K562 (cell line): Measurements from ENCODE around the gene MPRIP. TPM values are rescaled to one million over a fixed set of nuclear protein-coding genes. Genes with fewer than 3 reads are reported as not detected.

Source experiments
- E2F3 ChIP-seq: fragments of 250-450 bp; sonication (Bioruptor Pico); IDR thresholded peaks from 2 replicates; pipeline ENCODE4 v1.4.0; 2020; ENCODE audit warnings: mild to moderate bottlenecking
- E2F5 ChIP-seq: sonication (generic); formaldehyde crosslinking; IDR thresholded peaks from 2 replicates; pipeline ENCODE4 v1.8.0; 2022; ENCODE audit warnings: mild to moderate bottlenecking, missing genetic modification reagents
- EP300 ChIP-seq: IDR thresholded peaks from 2 replicates; pipeline ENCODE4 v1.6.1; 2012; ENCODE audit warnings: low read length, improper control_type of control experiment
- HCFC1 ChIP-seq: IDR thresholded peaks from 2 replicates; pipeline ENCODE4 v1.6.1; 2012; ENCODE audit warnings: low read depth, low read length, improper control_type of control experiment
- HIVEP1 ChIP-seq: fragments of 250-450 bp; sonication (Bioruptor Pico); IDR thresholded peaks from 2 replicates; pipeline ENCODE4 v1.4.0; 2020; ENCODE audit warnings: mild to moderate bottlenecking
- IRF1 ChIP-seq: sonication (generic); formaldehyde crosslinking; IDR thresholded peaks from 2 replicates; pipeline ENCODE4 v1.8.0; 2022; ENCODE audit warnings: missing genetic modification reagents, mild to moderate bottlenecking, borderline replicate concordance
- MEIS2 ChIP-seq: fragments of 450-650 bp; IDR thresholded peaks from 2 replicates; pipeline ENCODE4 v1.6.1; 2014; ENCODE audit warnings: mild to moderate bottlenecking; ENCODE audit not compliant: partially characterized antibody
- MTF1 ChIP-seq: fragments of 250-450 bp; sonication (Bioruptor Pico); IDR thresholded peaks from 2 replicates; pipeline ENCODE4 v1.9.0; 2021; ENCODE audit warnings: moderate library complexity, mild to moderate bottlenecking, inconsistent platforms, borderline replicate concordance
- NFRKB ChIP-seq: fragments of 450-650 bp; IDR thresholded peaks from 2 replicates; pipeline ENCODE4 v1.6.1; 2016; ENCODE audit warnings: low read depth
- PREB ChIP-seq: sonication (generic); formaldehyde crosslinking; IDR thresholded peaks from 2 replicates; pipeline ENCODE4 v1.8.1; 2023; ENCODE audit warnings: mild to moderate bottlenecking, missing genetic modification reagents
- PTRF ChIP-seq: fragments of 450-650 bp; IDR thresholded peaks from 2 replicates; pipeline ENCODE4 v1.6.1; 2016; ENCODE audit warnings: mild to moderate bottlenecking, missing genetic modification characterization, missing compliant biosample characterization
- SNAPC5 ChIP-seq: fragments of 250-450 bp; sonication (Bioruptor Pico); IDR thresholded peaks from 2 replicates; pipeline ENCODE4 v1.8.0; 2021; ENCODE audit warnings: moderate library complexity, mild to moderate bottlenecking, inconsistent platforms
- TCF7L2 ChIP-seq: fragments of 150-350 bp; IDR thresholded peaks from 2 replicates; pipeline ENCODE4 v1.6.1; 2016; ENCODE audit warnings: low read depth, mild to moderate bottlenecking, low read length, moderate library complexity
- THRAP3 ChIP-seq: fragments of 450-650 bp; IDR thresholded peaks from 2 replicates; pipeline ENCODE4 v1.6.1; 2016; ENCODE audit warnings: mild to moderate bottlenecking, inconsistent platforms, borderline replicate concordance
- TSC22D4 ChIP-seq: fragments of 450-650 bp; IDR thresholded peaks from 2 replicates; pipeline ENCODE4 v1.6.1; 2016; ENCODE audit warnings: missing genetic modification characterization, missing biosample characterization, control low read depth
- ZBTB11 ChIP-seq, 3 experiments: fragments of 200-800 bp in 1 of 3; fragments of 250-450 bp in 1 of 3; fragments of 450-650 bp in 1 of 3; sonication (Bioruptor Pico) in 1 of 3; sonication (Bioruptor generic) in 1 of 3; formaldehyde crosslinking in 1 of 3; IDR thresholded peaks; 2 replicates each; pipeline versions ENCODE4 v1.6.1 to v1.8.0; 2016 to 2022; ENCODE audit warnings: mild to moderate bottlenecking in 2 of 3, missing genetic modification characterization in 2 of 3, missing compliant biosample characterization in 1 of 3, moderate library complexity in 1 of 3
- ZBTB43 ChIP-seq: sonication (generic); formaldehyde crosslinking; IDR thresholded peaks from 2 replicates; pipeline ENCODE4 v1.8.0; 2023; ENCODE audit warnings: mild to moderate bottlenecking, missing genetic modification reagents
- ZBTB9 ChIP-seq: fragments of 450-650 bp; formaldehyde crosslinking; IDR thresholded peaks from 2 replicates; pipeline ENCODE4 v1.4.0; 2020; ENCODE audit warnings: mild to moderate bottlenecking, moderate library complexity
- ZNF212 ChIP-seq: fragments of 450-650 bp; formaldehyde crosslinking; IDR thresholded peaks from 2 replicates; pipeline ENCODE4 v1.4.0; 2020; ENCODE audit warnings: mild to moderate bottlenecking
- ZNF41 ChIP-seq: fragments of 250-450 bp; sonication (Bioruptor Pico); conservative IDR thresholded peaks from 2 replicates; pipeline ENCODE4 v1.4.0; 2020; ENCODE audit warnings: mild to moderate bottlenecking
- ZNF507 ChIP-seq: conservative IDR thresholded peaks from 2 replicates; pipeline ENCODE4 v1.6.1; 2017; ENCODE audit warnings: missing genetic modification characterization, missing compliant biosample characterization
- polyA plus RNA-seq, 8 experiments: library from polyadenylated mRNA; depleted of rRNA in 4 of 8; stranded (reverse) in 5 of 8; unstranded in 3 of 8; fragments of >200 nt; fragmentation: Nextera tagmentation in 2 of 8; fragmentation: Illumina TruSeq in 1 of 8; extraction: Ambion mirVana in 2 of 8; extraction: Trizol in 1 of 8; gene quantifications; 2 replicates each; pipeline versions ENCODE4 v1.2.1 to v1.2.3, GENCODE V29; 2011 to 2014; ENCODE audit warnings: inconsistent platforms in 1 of 8, missing spikeins in 1 of 8
- total RNA-seq, 7 experiments: library from RNA; depleted of rRNA in 6 of 7; stranded (reverse); fragments of >200 nt in 6 of 7; fragmentation: Illumina TruSeq in 2 of 7; extraction: Trizol in 2 of 7; gene quantifications; 2 replicates each; pipeline versions ENCODE4 v1.2.1 to v1.2.3, GENCODE V29; 2011 to 2021; ENCODE audit warnings: low replicate concordance in 1 of 7

MPRIP gene
- total and polyA plus RNA-seq, 9 of the 15 experiments (the other 6 are each of a cell fraction or from before 2014, with no cell fraction given): 10.0 to 72.6 (median 30.1) TPM

- no peak for TF ChIP-seq NFRKB
- no peak for TF ChIP-seq E2F5 (CRISPR knock-in tag)
- TF ChIP-seq ZNF212 (CRISPR knock-in tag): no peak
- TF ChIP-seq EP300: peak; percentile 21; the same call in 1 of the 2 replicates
- no peak for TF ChIP-seq ZBTB43
- TF ChIP-seq THRAP3: no peak
- TF ChIP-seq ZBTB11 (CRISPR knock-in tag; IDR thresholded peaks at IDR 0.05): no peak
- peak; percentile 3 for TF ChIP-seq MEIS2
- no peak for TF ChIP-seq HCFC1
- TF ChIP-seq TCF7L2: no peak
- no peak for TF ChIP-seq PREB (CRISPR knock-in tag)
- no peak for TF ChIP-seq HIVEP1
- no peak for TF ChIP-seq E2F3 (CRISPR knock-in tag)
- TF ChIP-seq PTRF (tag): no peak
- TF ChIP-seq SNAPC5 (CRISPR knock-in tag): no peak
- TF ChIP-seq ZNF41 (CRISPR knock-in tag): no peak
- TF ChIP-seq TSC22D4 (tag): no peak
- TF ChIP-seq IRF1 (CRISPR knock-in tag): no peak
- TF ChIP-seq MTF1 (CRISPR knock-in tag): no peak
- TF ChIP-seq ZBTB9 (CRISPR knock-in tag): no peak
- TF ChIP-seq ZNF507: no peak
Observed at GRCh38 chr17:17088086-17088485, 45.8 kb downstream of the MPRIP start (continued).
